Measurements from ENCODE around the gene TESK2. TPM values are rescaled to one million over a fixed set of nuclear protein-coding genes. Genes with fewer than 3 reads are reported as not detected.
"Not testable (repeated sequence)": the region's sequence is repeated elsewhere in the genome, so short reads cannot be mapped to it uniquely, and the experiment has no call there.

Gene TESK2
- total and polyA plus RNA-seq, 4 donors = 1.8 to 8.7 (median 3.6) TPM

GRCh38 chr1:45522324-45523104, 31.6 kb upstream of the TESK2 start:
- TF ChIP-seq CTCF (IDR thresholded peaks at IDR 0.05; ENCODE audit: control extremely low read depth, extremely low read depth) = no peak
- Histone ChIP-seq H3K9me3 (ENCODE audit: control insufficient read depth in 4 of 4, insufficient read depth in 3 of 4, low read length in 3 of 4) (no peaks in the 10 kb centered on the region), H3K27me3 (ENCODE audit: control insufficient read depth in 3 of 3, insufficient read depth in 3 of 3, low read length in 2 of 3) (no peaks in the 10 kb centered on the region), H3K36me3 (ENCODE audit: control insufficient read depth in 4 of 4, insufficient read depth in 4 of 4, low read length in 4 of 4) (peaks cover 0 to 5% (median 1%) of the 10 kb centered on the region in 4 donors), H3K4me3 (peak overlapping the region; percentile 39), H3K4me1 (ENCODE audit: control insufficient read depth in 5 of 5, insufficient read depth in 5 of 5, low read length in 5 of 5) (peaks cover 0 to 12% (median 7%) of the 10 kb centered on the region in 5 donors), H3K9ac (ENCODE audit: insufficient read depth in 1 of 2, low read length in 2 of 2) (peak overlapping the region in 1 of 2 donors; percentile 85), H3K27ac (ENCODE audit: low read depth in 1 of 2, low read length in 1 of 2) (peak overlapping the region; percentile 96 to 98)
- DNase-seq (no peak), ATAC-seq (ENCODE audit: insufficient read depth, low FRiP score) (no peak)
- WGBS, 2 donors = 77 to 82% methylated on average over 21 of the region's 21 CpGs

- DNase-seq = peak; percentile 97 to 99 (median 98)
- Histone ChIP-seq H3K4me1 (ENCODE audit: control insufficient read depth in 5 of 5, insufficient read depth in 5 of 5, low read length in 5 of 5) (peaks cover 1 to 14% (median 10%) of the 10 kb centered on the region in 5 donors), H3K9ac (ENCODE audit: insufficient read depth in 1 of 2, low read length in 2 of 2) (peak within 1 kb of the TSS; percentile 39 to 85), H3K27me3 (ENCODE audit: control insufficient read depth in 3 of 3, insufficient read depth in 3 of 3, low read length in 2 of 3) (no peaks in the 10 kb centered on the region), H3K9me3 (ENCODE audit: control insufficient read depth in 4 of 4, insufficient read depth in 3 of 4, low read length in 3 of 4) (no peaks in the 10 kb centered on the region), H3K27ac (ENCODE audit: low read depth in 1 of 2, low read length in 1 of 2) (peak within 1 kb of the TSS; percentile 96 to 98), H3K36me3 (ENCODE audit: control insufficient read depth in 4 of 4, insufficient read depth in 4 of 4, low read length in 4 of 4) (peaks cover 0 to 10% (median 8%) of the 10 kb centered on the region in 4 donors), H3K4me3 (peak within 1 kb of the TSS; percentile 86)
- ATAC-seq (ENCODE audit: insufficient read depth, low FRiP score) = peak; percentile 95
- WGBS, 2 donors = 0 to 1% methylated on average over 69 to 72 of the region's 72 CpGs
- no peak for TF ChIP-seq CTCF (IDR thresholded peaks at IDR 0.05; ENCODE audit: control extremely low read depth, extremely low read depth)
Measured at GRCh38 chr1:45521413-45522323, 30.7 kb upstream of the TESK2 start, which contains the start of gene PRDX1. TSS of gene PRDX1 (minus strand) at chr1:45521884. CDS start at chr1:45519043, 2,841 bp downstream.

- H3K27ac ChIP-seq (ENCODE audit: low read depth in 1 of 2, low read length in 1 of 2) = not testable (repeated sequence)
Measured at GRCh38 chr1:45519774-45520173, 28.8 kb upstream of the TESK2 start.

More at GRCh38 chr1:45519774-45520173, 28.8 kb upstream of the TESK2 start:
- not testable (repeated sequence) for H3K4me3 ChIP-seq; DNase-seq; ATAC-seq (ENCODE audit: insufficient read depth, low FRiP score); H3K9ac ChIP-seq (ENCODE audit: insufficient read depth in 1 of 2, low read length in 2 of 2); H3K9me3 ChIP-seq (ENCODE audit: control insufficient read depth in 4 of 4, insufficient read depth in 3 of 4, low read length in 3 of 4); H3K27me3 ChIP-seq (ENCODE audit: control insufficient read depth in 3 of 3, insufficient read depth in 3 of 3, low read length in 2 of 3)
- WGBS, 2 donors = 77 to 79% methylated on average over 16 of the region's 16 CpGs
- peaks cover 14 to 25% (median 22%) of the 10 kb centered on the region in 4 donors for H3K36me3 ChIP-seq (ENCODE audit: control insufficient read depth in 4 of 4, insufficient read depth in 4 of 4, low read length in 4 of 4)
- H3K4me1 ChIP-seq (ENCODE audit: control insufficient read depth in 5 of 5, insufficient read depth in 5 of 5, low read length in 5 of 5) = peaks cover 1 to 14% (median 10%) of the 10 kb centered on the region in 5 donors

All from lung (tissue), 12 donors.